PC-9 (cell line): ENCODE data around the gene JUNB. TPM values are rescaled to one million over a fixed set of nuclear protein-coding genes. Genes with fewer than 3 reads are reported as not detected.

Experiments
- BruUV-seq: library from RNA; stranded (reverse); fragments of 400-500 nt; replicated peaks from 2 replicates; lab custom pipeline; 2021; lab: Mats Ljungman, UMichigan
- CTCF ChIA-PET: fragments of 300-600 bp; sonication (Branson Sonifier 250); formaldehyde crosslinking; loops from one replicate; lab custom pipeline; 2022; ENCODE audit warnings: antibody characterized with exemption; lab: Charles Lee
- POLR2A ChIA-PET: fragments of 300-600 bp; sonication (Branson Sonifier 250); formaldehyde crosslinking; loops from one replicate; lab custom pipeline; 2022; ENCODE audit warnings: antibody characterized with exemption; ENCODE audit not compliant: unreplicated experiment; lab: Charles Lee
- DNase-seq, 2 experiments: peaks; one replicate each; pipeline versions ENCODE4 v3.0.0 to v3.0.0-alpha.2; 2015 to 2022; ENCODE audit warnings: mixed read lengths in 1 of 2
- H2AFZ ChIP-seq: fragments of 200-600 bp; sonication (generic); 2 replicates; pipeline ENCODE4 v1.8.1; 2017; ENCODE audit warnings: antibody characterized with exemption
- H3F3A ChIP-seq: fragments of 200-600 bp; sonication (generic); 2 replicates; pipeline ENCODE4 v1.8.1; 2017; ENCODE audit warnings: antibody characterized with exemption, mild to moderate bottlenecking, low read depth; ENCODE audit not compliant: insufficient read depth
- H3K27ac ChIP-seq: fragments of 200-600 bp; sonication (generic); 2 replicates; pipeline ENCODE4 v1.6.1; 2016; ENCODE audit warnings: mixed run types
- H3K27me3 ChIP-seq: fragments of 200-600 bp; sonication (generic); 2 replicates; pipeline ENCODE4 v1.6.1; 2016; ENCODE audit warnings: low read depth, mixed run types; ENCODE audit not compliant: insufficient read depth
- H3K36me3 ChIP-seq: fragments of 200-600 bp; sonication (generic); 2 replicates; pipeline ENCODE4 v1.6.1; 2016; ENCODE audit warnings: low read depth, mixed run types
- H3K4me1 ChIP-seq: fragments of 200-600 bp; sonication (generic); replicated peaks from 2 replicates; pipeline ENCODE4 v1.6.1; 2016; ENCODE audit warnings: mixed run types; ENCODE audit not compliant: insufficient read depth
- H3K4me2 ChIP-seq: fragments of 200-600 bp; sonication (generic); 2 replicates; pipeline ENCODE4 v1.6.1; 2017; ENCODE audit warnings: mixed run types
- H3K4me3 ChIP-seq: fragments of 200-600 bp; sonication (generic); 2 replicates; pipeline ENCODE4 v1.6.1; 2016; ENCODE audit warnings: mixed run types
- H3K79me2 ChIP-seq: fragments of 200-600 bp; sonication (generic); 2 replicates; pipeline ENCODE4 v1.6.1; 2017; ENCODE audit warnings: low read depth, mixed run types
- H3K9me2 ChIP-seq: fragments of 200-600 bp; sonication (generic); 2 replicates; pipeline ENCODE4 v1.8.1; 2017; ENCODE audit warnings: mild to moderate bottlenecking; ENCODE audit not compliant: insufficient read depth
- H3K9me3 ChIP-seq: fragments of 200-600 bp; sonication (generic); 2 replicates; pipeline ENCODE4 v1.8.1; 2016; ENCODE audit warnings: low read depth; ENCODE audit not compliant: insufficient read depth
- H4K20me1 ChIP-seq: fragments of 200-600 bp; sonication (generic); 2 replicates; pipeline ENCODE4 v1.8.1; 2017; ENCODE audit not compliant: insufficient read depth
- CTCF ChIP-seq: fragments of 200-600 bp; sonication (generic); conservative IDR thresholded peaks from 2 replicates; pipeline ENCODE4 v1.6.1; 2017; ENCODE audit warnings: mixed run types, antibody characterized with exemption, mild to moderate bottlenecking, moderate library complexity
- EZH2 ChIP-seq: fragments of 200-600 bp; sonication (generic); IDR thresholded peaks from 2 replicates; pipeline ENCODE4 v1.8.0; 2017; ENCODE audit warnings: antibody characterized with exemption, low read depth
- intact Hi-C: fragments of 100-400 bp; cut with micrococcal nuclease; formaldehyde crosslinking; loops from one replicate; pipeline ENCODE4 v1.10.0; 2022; ENCODE audit not compliant: unreplicated experiment
- total RNA-seq: library from RNA; stranded (reverse); gene quantifications from 2 replicates; pipeline ENCODE4 v1.2.3, GENCODE V29; 2021

The JUNB gene
- total RNA-seq, 1 experiment from 2014 or later, result 70.7 TPM

- Histone ChIP-seq H3K9me2 (no peaks in the 10 kb centered on the region), H4K20me1 (no peaks in the 10 kb centered on the region), H3K36me3 (no peaks in the 10 kb centered on the region), H3K27ac (peak overlapping the region; percentile 51), H3K4me1 (peaks cover 54% of the 10 kb centered on the region), H2AFZ (peak overlapping the region; percentile 69), H3F3A (peaks cover 66% of the 10 kb centered on the region), H3K4me2 (peak overlapping the region; percentile 78), H3K9me3 (no peaks in the 10 kb centered on the region), H3K79me2 (peaks cover 53% of the 10 kb centered on the region), H3K4me3 (peak overlapping the region; percentile 59), H3K27me3 (no peaks in the 10 kb centered on the region)
- POLR2A ChIA-PET, result interaction anchor here (0.6 to 2.5 kb wide), 6 partner anchors 9 to 54 kb away, joined by 3 to 59 read pairs (median 4); partner anchors contain the start of gene JUNB
- peak; percentile 63 to 85 for DNase-seq
- intact Hi-C loops, result loop anchor here (1.0 to 5.0 kb wide), 2 partner anchors 19 to 375 kb away; partner anchors contain the start of genes IER2 and STX10
- TF ChIP-seq CTCF, result peak; percentile 99
- no peak for TF ChIP-seq EZH2
- CTCF ChIA-PET, result interaction anchor here (1.5 to 2.2 kb wide), 3 partner anchors 15 to 24 kb away, joined by 3 to 11 read pairs (median 8); partner anchors contain the start of gene JUNB
- BruUV-seq, result no TSS peak
Measured at GRCh38 chr19:12777217-12778016, 13.9 kb upstream of the JUNB start.

GRCh38 chr19:12778017-12778904 is 13.0 kb upstream of the JUNB start:
- Histone ChIP-seq H3K9me2 (no peaks in the 10 kb centered on the region), H3K4me2 (peak overlapping the region; percentile 78), H3K9me3 (no peaks in the 10 kb centered on the region), H3K27me3 (no peaks in the 10 kb centered on the region), H3F3A (peaks cover 68% of the 10 kb centered on the region), H3K79me2 (peaks cover 45% of the 10 kb centered on the region), H3K4me3 (peak overlapping the region; percentile 59), H3K27ac (peak overlapping the region; percentile 51), H4K20me1 (no peaks in the 10 kb centered on the region), H3K36me3 (no peaks in the 10 kb centered on the region), H3K4me1 (peaks cover 57% of the 10 kb centered on the region), H2AFZ (peak overlapping the region; percentile 69)
- POLR2A ChIA-PET, result interaction anchor here (0.7 to 2.5 kb wide), 3 partner anchors 11 to 22 kb away, joined by 3 to 59 read pairs (median 18); partner anchors contain the start of gene JUNB
- CTCF ChIA-PET, result interaction anchor here (0.6 to 2.2 kb wide), 4 partner anchors 14 to 94 kb away, joined by 3 to 15 read pairs (median 10); partner anchors contain the start of gene JUNB
- BruUV-seq, result no TSS peak
- intact Hi-C loops, result loop anchor here (5.0 kb wide), 1 partner anchor 374 kb away; the partner anchor contains the start of genes IER2 and STX10
- no peak for TF ChIP-seq EZH2
- no peak for TF ChIP-seq CTCF
- peak; percentile 74 to 81 for DNase-seq

- BruUV-seq, result TSS peak; percentile 72
- H3F3A ChIP-seq, result peaks cover 66% of the 10 kb centered on the region
- H3K4me2 ChIP-seq, result peak overlapping the region; percentile 78
- H3K27me3 ChIP-seq, result no peaks in the 10 kb centered on the region
- POLR2A ChIA-PET, result interaction anchor here (1.7 to 2.5 kb wide), 2 partner anchors 10 to 13 kb away, joined by 18 to 59 read pairs; partner anchors contain the start of gene JUNB
- H3K4me1 ChIP-seq, result peaks cover 56% of the 10 kb centered on the region
- CTCF ChIA-PET, result interaction anchor here (0.6 to 2.2 kb wide), 3 partner anchors 14 to 93 kb away, joined by 3 to 15 read pairs (median 11); partner anchors contain the start of gene JUNB
- TF ChIP-seq CTCF, result no peak
- TF ChIP-seq EZH2, result no peak
- H3K9me3 ChIP-seq, result no peaks in the 10 kb centered on the region
- H2AFZ ChIP-seq, result 0 out of 2 replicates have a peak overlapping the region, but pooled peaks have one; percentile 69
- intact Hi-C loops, result loop anchor here (5.0 kb wide), 1 partner anchor 373 kb away; the partner anchor contains the start of genes IER2 and STX10
- no peak for DNase-seq
- no peaks in the 10 kb centered on the region for H3K36me3 ChIP-seq
- H3K79me2 ChIP-seq, result peaks cover 39% of the 10 kb centered on the region
- H3K27ac ChIP-seq, result peak overlapping the region; percentile 51
- no peaks in the 10 kb centered on the region for H3K9me2 ChIP-seq
- no peaks in the 10 kb centered on the region for H4K20me1 ChIP-seq
- peak overlapping the region; percentile 59 for H3K4me3 ChIP-seq
Measured at GRCh38 chr19:12778905-12779161, 12.5 kb upstream of the JUNB start.
